ENCODE results near the gene VWA3A.

Gene VWA3A

DNA sequence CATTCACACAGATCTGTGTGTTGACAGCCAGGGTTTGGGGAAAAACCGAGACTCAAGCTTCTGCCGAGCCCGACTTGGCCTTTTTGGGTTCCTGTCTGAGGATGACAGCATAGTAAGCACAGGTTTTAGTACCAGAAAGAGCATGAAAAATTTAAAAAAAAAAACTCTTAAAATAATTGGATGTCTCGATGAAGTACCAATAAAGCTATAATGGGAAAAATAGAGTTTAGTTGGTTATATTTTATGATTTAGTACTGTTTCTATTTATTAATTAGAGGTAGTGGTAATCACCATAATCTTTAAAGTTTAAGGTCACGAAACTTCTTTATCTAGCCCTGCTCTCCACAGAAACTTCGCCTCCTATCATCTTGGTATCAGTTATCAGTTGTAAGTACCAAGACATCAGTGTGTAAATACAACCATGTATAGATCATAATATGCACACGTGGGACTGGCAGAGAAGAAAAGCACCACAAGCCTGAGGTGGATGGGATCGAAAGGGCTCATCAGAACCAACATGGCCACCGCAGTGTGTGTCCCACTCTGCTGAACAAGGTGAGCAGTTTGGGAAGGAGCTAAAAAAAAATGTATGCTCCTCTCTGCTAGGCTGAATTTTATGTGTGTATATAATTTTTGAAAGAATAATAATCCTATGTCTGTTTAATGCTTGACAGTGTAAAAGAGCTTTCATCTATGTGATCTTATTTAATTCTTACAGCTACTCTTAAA, 99.4 kb downstream of the VWA3A start:
- Histone ChIP-seq H3K4me1 (ENCODE audit: control insufficient read depth, low read depth, low read length) (no peaks in the 10 kb centered on the region), H2BK5ac (ENCODE audit: low read length) (no peak overlapping the region), H3K4ac (ENCODE audit: low read depth, low read length) (no peak overlapping the region), H3K36me3 (ENCODE audit: control insufficient read depth, insufficient read depth, low read length) (no peaks in the 10 kb centered on the region), H3K27me3 (ENCODE audit: insufficient read depth, low read length, poor library complexity) (no peaks in the 10 kb centered on the region), H4K5ac (ENCODE audit: low read length) (no peak overlapping the region), H3K18ac (ENCODE audit: low read length) (no peak overlapping the region), H3K79me1 (ENCODE audit: low read length) (no peaks in the 10 kb centered on the region), H3K56ac (ENCODE audit: low read length) (peak overlapping the region; percentile 87), H2AK5ac (ENCODE audit: low read length) (no peak overlapping the region), H3K4me2 (ENCODE audit: low read length) (peak overlapping the region; percentile 50), H3K23ac (ENCODE audit: low read length) (no peak overlapping the region), H3K79me2 (ENCODE audit: control insufficient read depth, insufficient read depth, low read length) (no peaks in the 10 kb centered on the region), H2BK120ac (ENCODE audit: low read depth, low read length) (no peak overlapping the region), H2BK15ac (replicated peaks; ENCODE audit: low read depth) (no peak overlapping the region), H4K8ac (ENCODE audit: low read depth, low read length) (no peak overlapping the region), H3K9ac (ENCODE audit: low read length) (peak overlapping the region; percentile 67), H3K27ac (ENCODE audit: low read depth, low read length) (no peak overlapping the region), H3K4me3 (ENCODE audit: low read length) (peak overlapping the region; percentile 22)
- no peak for DNase-seq
- WGBS (ENCODE audit: extremely low coverage, insufficient coverage, low lambda C conversion rate): 100% methylated on average over 1 of the region's 9 CpGs

DNA sequence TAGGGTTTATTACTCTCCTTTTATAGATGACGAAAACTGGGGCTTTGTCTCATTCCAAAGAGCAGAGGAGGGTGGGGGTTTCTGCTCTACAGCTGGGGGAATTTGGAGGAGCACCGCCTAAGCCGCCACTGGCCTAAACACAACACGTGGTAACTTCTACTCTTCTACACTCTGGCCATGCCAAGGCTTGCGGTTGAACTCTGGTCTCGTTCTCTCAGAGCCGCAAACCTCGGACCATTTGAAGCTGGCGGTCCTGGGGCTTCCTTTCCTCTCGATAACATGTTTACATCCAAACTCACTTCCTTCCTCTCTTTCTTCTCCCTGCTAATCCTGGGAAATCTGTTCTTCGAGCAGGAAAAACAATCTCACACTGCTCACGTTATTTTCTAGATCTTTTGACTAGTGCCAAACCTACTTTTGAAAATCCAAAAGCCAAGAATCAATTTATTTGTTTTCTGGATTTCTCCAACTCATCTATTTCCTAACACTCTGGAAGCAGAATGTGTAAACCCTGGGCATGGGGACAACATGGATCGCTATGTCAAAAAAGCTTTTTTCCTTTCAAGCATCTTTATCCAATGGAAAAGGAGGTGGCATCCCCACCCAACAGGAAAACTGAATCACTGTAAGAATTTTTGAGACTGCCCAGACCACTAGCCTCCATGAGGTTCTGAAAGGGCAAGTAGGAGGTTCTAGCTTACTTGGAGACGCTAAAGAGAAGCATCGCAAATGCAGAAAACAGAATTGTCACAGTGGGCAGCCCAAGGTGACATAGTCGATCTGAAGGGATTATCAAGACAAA, 100.1 kb downstream of the VWA3A start:
- no peak overlapping the region for H2BK120ac ChIP-seq (ENCODE audit: low read depth, low read length)
- no peak overlapping the region for H3K18ac ChIP-seq (ENCODE audit: low read length)
- no peak overlapping the region for H3K4me2 ChIP-seq (ENCODE audit: low read length)
- H2BK5ac ChIP-seq (ENCODE audit: low read length): no peak overlapping the region
- H3K56ac ChIP-seq (ENCODE audit: low read length): no peak overlapping the region
- H2AK5ac ChIP-seq (ENCODE audit: low read length): no peak overlapping the region
- no peak overlapping the region for H3K27ac ChIP-seq (ENCODE audit: low read depth, low read length)
- H4K5ac ChIP-seq (ENCODE audit: low read length): no peak overlapping the region
- no peaks in the 10 kb centered on the region for H3K79me1 ChIP-seq (ENCODE audit: low read length)
- H4K8ac ChIP-seq (ENCODE audit: low read depth, low read length): no peak overlapping the region
- no peak overlapping the region for H3K4me3 ChIP-seq (ENCODE audit: low read length)
- no peak overlapping the region for H3K9ac ChIP-seq (ENCODE audit: low read length)
- WGBS (ENCODE audit: extremely low coverage, insufficient coverage, low lambda C conversion rate): no CpG with 5 or more reads among the region's 16 CpGs
- no peak overlapping the region for H2BK15ac ChIP-seq (replicated peaks; ENCODE audit: low read depth)
- no peak overlapping the region for H3K4ac ChIP-seq (ENCODE audit: low read depth, low read length)
- H3K4me1 ChIP-seq (ENCODE audit: control insufficient read depth, low read depth, low read length): no peaks in the 10 kb centered on the region
- no peak for DNase-seq
- no peak overlapping the region for H3K23ac ChIP-seq (ENCODE audit: low read length)
- H3K79me2 ChIP-seq (ENCODE audit: control insufficient read depth, insufficient read depth, low read length): no peaks in the 10 kb centered on the region
- H3K36me3 ChIP-seq (ENCODE audit: control insufficient read depth, insufficient read depth, low read length): no peaks in the 10 kb centered on the region
- no peaks in the 10 kb centered on the region for H3K27me3 ChIP-seq (ENCODE audit: insufficient read depth, low read length, poor library complexity)

DNA sequence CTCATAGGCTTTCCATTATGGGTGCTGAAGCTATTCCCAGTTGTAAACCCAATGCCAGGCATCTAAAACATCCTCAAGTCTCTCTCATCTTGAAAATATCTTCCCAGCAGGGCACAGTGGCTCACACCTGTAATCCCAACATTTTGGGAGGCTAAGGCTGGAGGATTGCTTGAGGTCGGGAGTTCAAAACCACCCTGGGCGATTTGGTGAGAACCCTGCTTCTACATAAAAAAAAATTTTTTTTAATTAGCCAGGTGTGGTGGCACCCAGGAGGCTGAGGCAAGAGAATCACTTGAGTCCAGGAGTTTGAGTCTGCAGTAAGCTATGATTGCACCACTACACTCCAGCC, 100.7 kb downstream of the VWA3A start:
- no peak overlapping the region for H3K23ac ChIP-seq (ENCODE audit: low read length)
- no CpG with 5 or more reads among the region's 2 CpGs for WGBS (ENCODE audit: extremely low coverage, insufficient coverage, low lambda C conversion rate)
- no peak overlapping the region for H4K5ac ChIP-seq (ENCODE audit: low read length)
- no peaks in the 10 kb centered on the region for H3K79me2 ChIP-seq (ENCODE audit: control insufficient read depth, insufficient read depth, low read length)
- H2BK5ac ChIP-seq (ENCODE audit: low read length): no peak overlapping the region
- no peak overlapping the region for H3K18ac ChIP-seq (ENCODE audit: low read length)
- H3K79me1 ChIP-seq (ENCODE audit: low read length): no peaks in the 10 kb centered on the region
- H3K36me3 ChIP-seq (ENCODE audit: control insufficient read depth, insufficient read depth, low read length): no peaks in the 10 kb centered on the region
- DNase-seq: no peak
- H4K8ac ChIP-seq (ENCODE audit: low read depth, low read length): no peak overlapping the region
- no peak overlapping the region for H3K27ac ChIP-seq (ENCODE audit: low read depth, low read length)
- H3K27me3 ChIP-seq (ENCODE audit: insufficient read depth, low read length, poor library complexity): no peaks in the 10 kb centered on the region
- H3K4ac ChIP-seq (ENCODE audit: low read depth, low read length): no peak overlapping the region
- H3K4me3 ChIP-seq (ENCODE audit: low read length): no peak overlapping the region
- H3K9ac ChIP-seq (ENCODE audit: low read length): no peak overlapping the region
- no peak overlapping the region for H2BK15ac ChIP-seq (replicated peaks; ENCODE audit: low read depth)
- H3K56ac ChIP-seq (ENCODE audit: low read length): no peak overlapping the region
- no peak overlapping the region for H3K4me2 ChIP-seq (ENCODE audit: low read length)
- H3K4me1 ChIP-seq (ENCODE audit: control insufficient read depth, low read depth, low read length): no peaks in the 10 kb centered on the region
- no peak overlapping the region for H2AK5ac ChIP-seq (ENCODE audit: low read length)
- H2BK120ac ChIP-seq (ENCODE audit: low read depth, low read length): no peak overlapping the region

DNA sequence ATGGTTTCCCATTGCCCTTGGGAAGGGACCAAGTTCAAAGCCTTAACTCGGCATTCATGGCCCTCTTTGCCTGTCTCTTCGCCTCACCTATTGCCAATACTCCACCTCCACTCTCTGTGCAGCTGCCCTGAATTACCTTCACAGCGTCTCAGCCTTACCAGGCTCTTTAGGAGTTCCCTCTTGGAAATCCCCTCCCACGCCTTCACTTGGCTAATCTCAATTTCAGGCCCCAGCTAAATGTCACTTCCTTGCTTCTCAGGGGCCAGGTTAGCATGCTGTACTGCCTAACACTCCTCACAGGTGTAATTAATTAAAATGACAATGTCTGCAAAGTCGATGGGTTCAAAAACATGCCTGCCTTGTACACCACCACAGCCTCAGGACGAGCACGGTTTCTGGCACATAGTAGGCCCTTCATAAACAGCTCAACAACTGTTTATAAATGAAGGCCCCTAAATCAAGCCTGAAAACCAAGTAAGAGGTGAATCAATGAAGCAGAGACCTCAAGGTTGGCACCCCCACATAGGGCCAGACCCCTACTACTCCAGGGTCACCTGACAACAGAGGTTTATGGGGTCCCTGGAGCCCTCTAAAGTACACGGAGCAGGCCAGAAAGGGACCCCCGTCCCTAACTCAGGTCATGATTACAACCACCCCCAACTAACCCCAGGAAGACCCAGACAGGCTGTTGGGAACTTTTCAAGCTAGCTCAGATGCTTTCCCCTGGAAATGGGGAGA, 102.5 kb downstream of the VWA3A start:
- Histone ChIP-seq H3K4me1 (ENCODE audit: control insufficient read depth, low read depth, low read length) (no peaks in the 10 kb centered on the region), H4K5ac (ENCODE audit: low read length) (no peak overlapping the region), H3K4me2 (ENCODE audit: low read length) (no peak overlapping the region), H3K79me2 (ENCODE audit: control insufficient read depth, insufficient read depth, low read length) (no peaks in the 10 kb centered on the region), H3K9ac (ENCODE audit: low read length) (no peak overlapping the region), H3K36me3 (ENCODE audit: control insufficient read depth, insufficient read depth, low read length) (no peaks in the 10 kb centered on the region), H3K56ac (ENCODE audit: low read length) (no peak overlapping the region), H2AK5ac (ENCODE audit: low read length) (no peak overlapping the region), H3K79me1 (ENCODE audit: low read length) (no peaks in the 10 kb centered on the region), H3K18ac (ENCODE audit: low read length) (no peak overlapping the region), H4K8ac (ENCODE audit: low read depth, low read length) (no peak overlapping the region), H3K23ac (ENCODE audit: low read length) (no peak overlapping the region), H2BK120ac (ENCODE audit: low read depth, low read length) (no peak overlapping the region), H2BK15ac (replicated peaks; ENCODE audit: low read depth) (no peak overlapping the region), H3K4me3 (ENCODE audit: low read length) (no peak overlapping the region), H3K27me3 (ENCODE audit: insufficient read depth, low read length, poor library complexity) (no peaks in the 10 kb centered on the region), H2BK5ac (ENCODE audit: low read length) (no peak overlapping the region), H3K4ac (ENCODE audit: low read depth, low read length) (no peak overlapping the region), H3K27ac (ENCODE audit: low read depth, low read length) (no peak overlapping the region)
- DNase-seq: no peak
- no CpG with 5 or more reads among the region's 9 CpGs for WGBS (ENCODE audit: extremely low coverage, insufficient coverage, low lambda C conversion rate)

DNA sequence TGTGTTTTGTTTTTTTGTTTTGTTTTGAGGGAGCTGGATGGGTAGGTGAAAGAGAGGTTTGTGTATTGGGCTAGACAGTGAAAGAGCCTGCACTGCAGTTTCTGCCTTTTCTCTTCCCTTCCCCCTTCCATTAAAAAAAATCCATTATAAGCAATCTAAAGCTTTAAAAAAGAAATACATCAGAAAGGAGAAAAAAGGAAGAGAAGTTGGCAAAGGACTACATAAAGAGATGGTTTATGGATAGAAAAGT, 103.0 kb downstream of the VWA3A start:
- Histone ChIP-seq H3K56ac (ENCODE audit: low read length) (no peak overlapping the region), H3K18ac (ENCODE audit: low read length) (no peak overlapping the region), H2BK15ac (replicated peaks; ENCODE audit: low read depth) (no peak overlapping the region)

More for the DNA sequence above, 103.0 kb downstream of the VWA3A start:
- no peak overlapping the region for H3K27ac ChIP-seq (ENCODE audit: low read depth, low read length)
- no peaks in the 10 kb centered on the region for H3K36me3 ChIP-seq (ENCODE audit: control insufficient read depth, insufficient read depth, low read length)
- H2BK5ac ChIP-seq (ENCODE audit: low read length): no peak overlapping the region
- no peak overlapping the region for H2BK120ac ChIP-seq (ENCODE audit: low read depth, low read length)
- no peak overlapping the region for H3K4me2 ChIP-seq (ENCODE audit: low read length)
- DNase-seq: no peak
- no peak overlapping the region for H4K8ac ChIP-seq (ENCODE audit: low read depth, low read length)
- no peak overlapping the region for H3K23ac ChIP-seq (ENCODE audit: low read length)
- H3K79me1 ChIP-seq (ENCODE audit: low read length): no peaks in the 10 kb centered on the region
- H3K4me1 ChIP-seq (ENCODE audit: control insufficient read depth, low read depth, low read length): no peaks in the 10 kb centered on the region
- H3K79me2 ChIP-seq (ENCODE audit: control insufficient read depth, insufficient read depth, low read length): no peaks in the 10 kb centered on the region
- H3K27me3 ChIP-seq (ENCODE audit: insufficient read depth, low read length, poor library complexity): no peaks in the 10 kb centered on the region
- H3K9ac ChIP-seq (ENCODE audit: low read length): no peak overlapping the region
- no peak overlapping the region for H2AK5ac ChIP-seq (ENCODE audit: low read length)
- no peak overlapping the region for H4K5ac ChIP-seq (ENCODE audit: low read length)
- no peak overlapping the region for H3K4me3 ChIP-seq (ENCODE audit: low read length)
- no peak overlapping the region for H3K4ac ChIP-seq (ENCODE audit: low read depth, low read length)

Measured in mesendoderm (in vitro differentiated cells).